Middle frontal gyrus (tissue), 1 donor: Measurements from ENCODE around the gene TNF.
"Not testable (repeated sequence)": the region's sequence is repeated elsewhere in the genome, so short reads cannot be mapped to it uniquely, and the experiment has no call there.

ENCODE experiments used
- DNase-seq: peaks from one replicate; pipeline ENCODE4 v3.0.0-alpha.2; 2015; ENCODE audit warnings: low spot score; ENCODE audit errors: extremely low spot score

The TNF gene

GRCh38 chr6:31543639-31544038 is 31.7 kb upstream of the TNF start:
- DNase-seq = no peak

- DNase-seq = no peak
These were observed 30.7 kb upstream of the TNF start for GRCh38 chr6:31544676-31545075.

GRCh38 chr6:31545291-31545690 is 30.1 kb upstream of the TNF start:
- no peak for DNase-seq

- peak; percentile 83 for DNase-seq
These were observed 28.9 kb upstream of the TNF start, which contains the start of gene ATP6V1G2 for GRCh38 chr6:31546339-31546957. TSS of gene ATP6V1G2 (minus strand) at chr6:31546608. CDS start at chr6:31546559, 49 bp downstream.

- peak; percentile 96 for DNase-seq
These were observed 28.2 kb upstream of the TNF start, which contains the start of gene NFKBIL1 for GRCh38 chr6:31546958-31547726. TSS of gene NFKBIL1 (plus strand) at chr6:31547608. CDS start at chr6:31547695, 87 bp downstream.

GRCh38 chr6:31547727-31548543 is 27.4 kb upstream of the TNF start:
- no peak for DNase-seq

- no peak for DNase-seq
These were observed 26.9 kb upstream of the TNF start for GRCh38 chr6:31548544-31548873.

- DNase-seq = not testable (repeated sequence)
These were observed 24.0 kb upstream of the TNF start for GRCh38 chr6:31551371-31551770.

- DNase-seq = no peak
These were observed 19.1 kb upstream of the TNF start for GRCh38 chr6:31556307-31556706.

- no peak for DNase-seq
These were observed 17.7 kb upstream of the TNF start for GRCh38 chr6:31557443-31558317.

GRCh38 chr6:31558318-31558625 is 17.1 kb upstream of the TNF start:
- no peak for DNase-seq

GRCh38 chr6:31558631-31559500 is 16.5 kb upstream of the TNF start:
- no peak for DNase-seq

- DNase-seq = no peak
These were observed 15.8 kb upstream of the TNF start for GRCh38 chr6:31559606-31559957.

GRCh38 chr6:31559958-31560696 is 15.2 kb upstream of the TNF start:
- no peak for DNase-seq

GRCh38 chr6:31560697-31561058 is 14.7 kb upstream of the TNF start:
- DNase-seq = no peak

GRCh38 chr6:31567531-31568370 is 7.6 kb upstream of the TNF start:
- no peak for DNase-seq

GRCh38 chr6:31568537-31568961 is 6.8 kb upstream of the TNF start:
- no peak for DNase-seq

- DNase-seq = no peak
These were observed 5.4 kb upstream of the TNF start for GRCh38 chr6:31569861-31570536.
